H1 (cell line): ENCODE results near the gene MCM3AP. TPM values are rescaled to one million over a fixed set of nuclear protein-coding genes. Genes with fewer than 3 reads are reported as not detected.

Experiments
- CTCF ChIA-PET: fragments of 300-600 bp; sonication (Branson Sonifier 250); formaldehyde crosslinking; loops from one replicate; lab custom pipeline; 2021; ENCODE audit not compliant: partially characterized antibody; lab: Charles Lee
- POLR2A ChIA-PET: fragments of 300-600 bp; sonication (Branson Sonifier 250); formaldehyde crosslinking; loops from one replicate; lab custom pipeline; 2021; ENCODE audit warnings: inconsistent platforms; ENCODE audit not compliant: partially characterized antibody; lab: Charles Lee
- DNase-seq, 2 experiments: peaks; one replicate each; pipeline versions ENCODE4 v3.0.0 to v3.0.0-alpha.2; 2010 to 2022; ENCODE audit warnings: low spot score in 2 of 2, low read depth in 1 of 2, mixed read lengths in 1 of 2
- FAIRE-seq: peaks from 2 replicates; lab custom pipeline; 2011; peaks lifted over from hg19 to GRCh38; lab: Jason Lieb, UNC
- H2AFZ ChIP-seq: 2 replicates; pipeline ENCODE4 v1.8.1; 2012; ENCODE audit warnings: low read length, inconsistent platforms
- H2AK5ac ChIP-seq: 2 replicates; pipeline ENCODE4 v1.6.1; 2013; ENCODE audit warnings: low read depth, low read length
- H2BK120ac ChIP-seq: replicated peaks from 2 replicates; pipeline ENCODE3; 2013; ENCODE audit warnings: low read depth, low read length, inconsistent platforms
- H2BK12ac ChIP-seq: 2 replicates; pipeline ENCODE4 v1.6.1; 2013; ENCODE audit warnings: low read depth, low read length
- H2BK15ac ChIP-seq: 2 replicates; pipeline ENCODE4 v1.6.1; 2013; ENCODE audit warnings: low read length
- H2BK20ac ChIP-seq: 2 replicates; pipeline ENCODE4 v1.6.1; 2013; ENCODE audit warnings: low read length
- H2BK5ac ChIP-seq: 2 replicates; pipeline ENCODE4 v1.6.1; 2013; ENCODE audit warnings: low read depth, low read length
- H3K14ac ChIP-seq: 2 replicates; pipeline ENCODE4 v1.6.1; 2013; ENCODE audit warnings: inconsistent platforms; ENCODE audit not compliant: insufficient read length
- H3K18ac ChIP-seq: 2 replicates; pipeline ENCODE4 v1.6.1; 2013; ENCODE audit warnings: low read length; ENCODE audit errors: extremely low read depth
- H3K23ac ChIP-seq: 2 replicates; pipeline ENCODE4 v1.6.1; 2013; ENCODE audit warnings: inconsistent platforms; ENCODE audit not compliant: insufficient read length
- H3K23me2 ChIP-seq: 2 replicates; pipeline ENCODE4 v1.6.1; 2013; ENCODE audit warnings: low read depth, low read length
- H3K27ac ChIP-seq: 2 replicates; pipeline ENCODE4 v1.6.1; 2011; ENCODE audit warnings: low read depth, low read length, inconsistent platforms
- H3K27me3 ChIP-seq, 4 experiments: replicated peaks in 1 of 4; 1 replicate in 1 of 4; 2 replicates in 3 of 4; pipeline versions ENCODE4 v1.6.1 to v1.8.1; 2011 to 2013; ENCODE audit warnings: low read length in 3 of 4, mild to moderate bottlenecking in 3 of 4, inconsistent platforms in 2 of 4, mixed read lengths in 2 of 4, moderate library complexity in 1 of 4; ENCODE audit not compliant: control insufficient read depth in 3 of 4, insufficient read depth in 3 of 4; ENCODE audit errors: extremely low read depth in 1 of 4
- H3K36me3 ChIP-seq, 4 experiments: 2 replicates each; pipeline versions ENCODE4 v1.6.1 to v1.8.1; 2011 to 2013; ENCODE audit warnings: mild to moderate bottlenecking in 4 of 4, low read length in 3 of 4, moderate library complexity in 2 of 4, control low read depth in 1 of 4, inconsistent platforms in 1 of 4; ENCODE audit not compliant: insufficient read depth in 4 of 4, control insufficient read depth in 2 of 4
- H3K4ac ChIP-seq: replicated peaks from 2 replicates; pipeline ENCODE3; 2013; ENCODE audit warnings: low read length, low read depth, mixed read lengths, inconsistent platforms; ENCODE audit not compliant: insufficient read length
- H3K4me1 ChIP-seq, 4 experiments: replicated peaks in 1 of 4; 1 replicate in 1 of 4; 2 replicates in 3 of 4; pipeline versions ENCODE4 v1.6.1 to v1.8.1; 2011 to 2013; ENCODE audit warnings: low read length in 3 of 4, inconsistent platforms in 2 of 4, mixed read lengths in 1 of 4; ENCODE audit not compliant: insufficient read depth in 4 of 4, control insufficient read depth in 3 of 4
- H3K4me2 ChIP-seq, 2 experiments: 2 replicates each; pipeline versions ENCODE4 v1.6.1 to v1.8.1; 2011 to 2013; ENCODE audit warnings: low read depth in 2 of 2, low read length in 2 of 2, control low read depth in 1 of 2, inconsistent platforms in 1 of 2, mild to moderate bottlenecking in 1 of 2; ENCODE audit not compliant: insufficient read depth in 1 of 2
- H3K4me3 ChIP-seq, 4 experiments: fragments of 200-600, 300-600 bp in 1 of 4; sonication (generic), shearing (Covaris generic), sonication (Bioruptor Twin) in 1 of 4; 2 replicates each; pipeline versions ENCODE4 v1.5.1 to v1.8.1; 2011 to 2016; ENCODE audit warnings: low read length in 4 of 4, low read depth in 3 of 4, control low read depth in 2 of 4, inconsistent platforms in 2 of 4, mild to moderate bottlenecking in 2 of 4, mixed read lengths in 1 of 4, moderate library complexity in 1 of 4; ENCODE audit not compliant: insufficient read depth in 2 of 4; ENCODE audit errors: extremely low read depth in 1 of 4
- H3K56ac ChIP-seq: replicated peaks from 2 replicates; pipeline ENCODE3; 2013; ENCODE audit warnings: low read depth, mild to moderate bottlenecking, mixed read lengths, low read length, inconsistent platforms; ENCODE audit not compliant: insufficient read length
- H3K79me1 ChIP-seq: 2 replicates; pipeline ENCODE4 v1.6.1; 2013; ENCODE audit warnings: low read depth, low read length, control low read depth
- H3K79me2 ChIP-seq, 2 experiments: 2 replicates each; pipeline versions ENCODE4 v1.6.1 to v1.8.1; 2012 to 2013; ENCODE audit warnings: low read length in 2 of 2, mild to moderate bottlenecking in 2 of 2, inconsistent platforms in 1 of 2; ENCODE audit not compliant: insufficient read depth in 2 of 2, control insufficient read depth in 1 of 2
- H3K9ac ChIP-seq, 4 experiments: replicated peaks in 1 of 4; 1 replicate in 1 of 4; 2 replicates in 3 of 4; pipeline versions ENCODE4 v1.6.1 to v1.8.1; 2011 to 2013; ENCODE audit warnings: low read depth in 3 of 4, low read length in 3 of 4, control low read depth in 2 of 4, mild to moderate bottlenecking in 2 of 4, moderate library complexity in 2 of 4, inconsistent platforms in 1 of 4; ENCODE audit errors: extremely low read depth in 1 of 4
- H3K9me3 ChIP-seq, 2 experiments: 2 replicates each; pipeline versions ENCODE4 v1.6.1 to v1.8.1; 2012 to 2013; ENCODE audit warnings: mild to moderate bottlenecking in 2 of 2, moderate library complexity in 2 of 2, control low read depth in 1 of 2, inconsistent platforms in 1 of 2, low read depth in 1 of 2, low read length in 1 of 2, mixed read lengths in 1 of 2; ENCODE audit not compliant: insufficient read depth in 2 of 2
- H4K20me1 ChIP-seq, 2 experiments: replicated peaks in 1 of 2; 2 replicates each; pipeline versions ENCODE3 to v1.8.1; 2011 to 2013; ENCODE audit warnings: inconsistent platforms in 2 of 2, low read length in 2 of 2, mild to moderate bottlenecking in 1 of 2; ENCODE audit not compliant: insufficient read depth in 2 of 2, control insufficient read depth in 1 of 2
- H4K5ac ChIP-seq: 2 replicates; pipeline ENCODE4 v1.6.1; 2013; ENCODE audit warnings: low read length, low read depth, mixed read lengths, inconsistent platforms; ENCODE audit not compliant: insufficient read length
- H4K8ac ChIP-seq: 2 replicates; pipeline ENCODE4 v1.8.0; 2013; ENCODE audit warnings: mild to moderate bottlenecking, moderate library complexity, low read length, inconsistent platforms; ENCODE audit not compliant: insufficient read depth; ENCODE audit errors: extremely low read depth
- H4K91ac ChIP-seq: replicated peaks from 2 replicates; pipeline ENCODE3; 2013; ENCODE audit warnings: low read length, mixed read lengths, inconsistent platforms; ENCODE audit not compliant: insufficient read length
- ASH2L ChIP-seq: fragments of 200-600, 300-600 bp; sonication (generic); IDR thresholded peaks from one replicate; pipeline ENCODE4 v1.7.1; 2017; ENCODE audit warnings: low read length
- CEBPB ChIP-seq: IDR thresholded peaks from 2 replicates; pipeline ENCODE4 v1.6.1; 2012; ENCODE audit warnings: low read depth, low read length
- CHD2 ChIP-seq: IDR thresholded peaks from 2 replicates; pipeline ENCODE4 v1.6.1; 2012; ENCODE audit warnings: low read length, improper control_type of control experiment
- EGR1 ChIP-seq: IDR thresholded peaks from 2 replicates; pipeline ENCODE4 v1.6.1; 2011; ENCODE audit warnings: low read depth, low read length, borderline replicate concordance
- FOSL1 ChIP-seq: IDR thresholded peaks from 2 replicates; pipeline ENCODE4 v1.6.1; 2011; ENCODE audit warnings: mild to moderate bottlenecking, low read depth, low read length, moderate library complexity; ENCODE audit not compliant: insufficient read depth
- HDAC2 ChIP-seq, 2 experiments: fragments of 300-600 bp in 1 of 2; sonication (generic) in 1 of 2; IDR thresholded peaks; 2 replicates each; pipeline ENCODE4 v1.6.1; 2011 to 2012; ENCODE audit warnings: low read depth in 2 of 2, low read length in 2 of 2, mild to moderate bottlenecking in 2 of 2, moderate library complexity in 2 of 2, borderline replicate concordance in 1 of 2, inconsistent platforms in 1 of 2
- MAX ChIP-seq: IDR thresholded peaks from 2 replicates; pipeline ENCODE4 v1.6.1; 2012; ENCODE audit warnings: inconsistent platforms
- RNF2 ChIP-seq: fragments of 200-900, 300-1000 bp; sonication (generic); IDR thresholded peaks from 2 replicates; pipeline ENCODE4 v1.7.1; 2016; ENCODE audit warnings: borderline replicate concordance, low read depth, mild to moderate bottlenecking, antibody characterized with exemption, low read length; ENCODE audit not compliant: poor library complexity, severe bottlenecking; ENCODE audit errors: missing control alignments
- RXRA ChIP-seq: IDR thresholded peaks from 2 replicates; pipeline ENCODE4 v1.6.1; 2011; ENCODE audit warnings: low read depth, mild to moderate bottlenecking, low read length, moderate library complexity; ENCODE audit not compliant: insufficient read depth
- SAP30 ChIP-seq: fragments of 300-600 bp; sonication (generic); IDR thresholded peaks from 2 replicates; pipeline ENCODE4 v1.7.1; 2012; ENCODE audit warnings: low read length, moderate library complexity, mild to moderate bottlenecking, inconsistent platforms; ENCODE audit not compliant: insufficient read depth, insufficient replicate concordance
- SP1 ChIP-seq: IDR thresholded peaks from 2 replicates; pipeline ENCODE4 v1.6.1; 2011; ENCODE audit warnings: low read depth, low read length
- TAF1 ChIP-seq: IDR thresholded peaks from 2 replicates; pipeline ENCODE4 v1.6.1; 2011; ENCODE audit warnings: mild to moderate bottlenecking, low read depth, low read length
- WGBS, 2 experiments: shearing (Covaris generic) in 1 of 2; methylation state at CpG; one replicate each; pipeline versions ENCODE4 v1.1.6 to v1.1.7; 2013 to 2015; ENCODE audit warnings: low lambda C conversion rate in 2 of 2, mixed read lengths in 2 of 2, inconsistent platforms in 1 of 2, low coverage in 1 of 2, missing lambda C conversion rate in 1 of 2; ENCODE audit not compliant: insufficient replicate concordance in 2 of 2, insufficient coverage in 1 of 2, insufficient read length in 1 of 2; ENCODE audit errors: extremely low coverage in 1 of 2, missing lambda C conversion rate in 1 of 2; 5-methylcytosine and 5-hydroxymethylcytosine counted together
- polyA plus RNA-seq, 7 experiments: library from polyadenylated mRNA; depleted of rRNA in 3 of 7; stranded (reverse) in 5 of 7; unstranded in 2 of 7; fragments of >200 nt in 5 of 7; fragments of 200-250 nt in 2 of 7; gene quantifications; 1 replicate in 5 of 7; 2 replicates in 1 of 7; 4 replicates in 1 of 7; pipeline versions ENCODE4 v1.2.1 to v1.2.3, GENCODE V29; 2011 to 2013; ENCODE audit warnings: missing spikeins in 2 of 7, mixed read lengths in 2 of 7
- total RNA-seq: library from RNA; stranded (reverse); fragmentation: NEBNext Ultra II Directional; extraction: Animal tissue kit (Norgen Biotek cat#: 25700); gene quantifications from 2 replicates; pipeline ENCODE4 v1.2.1, GENCODE V29; 2021

Gene MCM3AP
- total and polyA plus RNA-seq, 2 of the 8 experiments (the other 6 are each of a cell fraction or from before 2014, with no cell fraction given): 37.2 to 119 TPM

- Histone ChIP-seq H3K4me3 (no peak overlapping the region), H3K9ac (no peak overlapping the region), H3K23ac (no peak overlapping the region), H2AFZ (no peak overlapping the region), H3K14ac (no peak overlapping the region), H2BK120ac (no peak overlapping the region), H3K27ac (no peak overlapping the region), H3K79me2 (no peaks in the 10 kb centered on the region), H3K4me2 (no peak overlapping the region), H3K56ac (no peak overlapping the region), H2BK12ac (no peak overlapping the region), H3K4ac (no peak overlapping the region), H4K5ac (no peak overlapping the region), H3K27me3 (no peaks in the 10 kb centered on the region), H3K79me1 (peaks cover 4% of the 10 kb centered on the region; the same call in 1 of the 2 replicates), H3K23me2 (no peaks in the 10 kb centered on the region), H2BK20ac (no peak overlapping the region), H3K4me1 (no peaks in the 10 kb centered on the region), H3K18ac (no peak overlapping the region), H4K8ac (no peak overlapping the region), H3K9me3 (no peaks in the 10 kb centered on the region), H2BK15ac (no peak overlapping the region), H2AK5ac (no peak overlapping the region), H2BK5ac (no peak overlapping the region; the same call in 1 of the 2 replicates), H4K91ac (no peak overlapping the region), H3K36me3 (peaks cover 21 to 47% (median 43%) of the 10 kb centered on the region in 4 experiments), H4K20me1 (peaks cover 7 to 18% of the 10 kb centered on the region in 2 experiments)
- ChIA-PET POLR2A (interaction anchor here (1.0 kb wide), 1 partner anchor 14 kb away, joined by 3 read pairs; no protein-coding TSS in a partner anchor), CTCF (interaction anchor here (2.4 kb wide), 1 partner anchor 20 kb away, joined by 9 read pairs; the partner anchor contains the start of gene MCM3AP)
- no peak for DNase-seq
- 94% methylated on average over 22 of the region's 22 CpGs; no CpG with 5 or more reads in 1 of the 2 experiments for WGBS, 2 experiments
- FAIRE-seq: no peak
- TF ChIP-seq CEBPB (no peak), MAX (no peak), EGR1 (no peak), CHD2 (no peak), HDAC2 (IDR thresholded peaks at IDR 0.05; ENCODE audit: borderline replicate concordance in 1 of 2, low read depth in 2 of 2, low read length in 2 of 2) (no peak), FOSL1 (no peak), RXRA (no peak), TAF1 (no peak), ASH2L (no peak), SAP30 (no peak), RNF2 (no peak), SP1 (no peak)
These were observed 21.2 kb downstream of the MCM3AP start for GRCh38 chr21:46264046-46264689.
